Parathyroid adenoma (tissue), 2 donors: ENCODE measurements around the gene GPRIN3.

Source experiments
- H2AFZ ChIP-seq: fragments of 300-600 bp; sonication (generic); one replicate; pipeline ENCODE4 v1.7.0; 2017; ENCODE audit warnings: antibody characterized with exemption, mild to moderate bottlenecking
- H3K27ac ChIP-seq: fragments of 300-600 bp; sonication (generic); one replicate; pipeline ENCODE4 v1.7.0; 2017
- H3K27me3 ChIP-seq: fragments of 300-600 bp; sonication (generic); one replicate; pipeline ENCODE4 v1.7.0; 2017; ENCODE audit warnings: low read length; ENCODE audit not compliant: control insufficient read depth, insufficient read depth
- H3K36me3 ChIP-seq: fragments of 300-600 bp; sonication (generic); one replicate; pipeline ENCODE4 v1.7.0; 2017; ENCODE audit warnings: low read length; ENCODE audit not compliant: control insufficient read depth, insufficient read depth
- H3K4me1 ChIP-seq: fragments of 300-600 bp; sonication (generic); one replicate; pipeline ENCODE4 v1.7.0; 2017; ENCODE audit warnings: control low read depth
- H3K4me2 ChIP-seq: fragments of 300-600 bp; sonication (generic); one replicate; pipeline ENCODE4 v1.7.0; 2017; ENCODE audit warnings: low read length
- H3K4me3 ChIP-seq: fragments of 300-600 bp; sonication (generic); one replicate; pipeline ENCODE4 v1.7.0; 2017; ENCODE audit warnings: low read depth, low read length
- H3K79me2 ChIP-seq: fragments of 300-600 bp; sonication (generic); one replicate; pipeline ENCODE4 v1.7.0; 2017; ENCODE audit warnings: control low read depth
- H3K9ac ChIP-seq: fragments of 300-600 bp; sonication (generic); one replicate; pipeline ENCODE4 v1.7.0; 2017; ENCODE audit warnings: mild to moderate bottlenecking
- H3K9me3 ChIP-seq: fragments of 300-600 bp; sonication (generic); one replicate; pipeline ENCODE4 v1.7.0; 2017; ENCODE audit warnings: low read length; ENCODE audit not compliant: control insufficient read depth
- TF ChIP-seq, protein P1 (sequence below): fragments of 300-600 bp; sonication (generic); IDR thresholded peaks from one replicate; pipeline ENCODE4 v1.7.0; 2017; ENCODE audit warnings: antibody characterized with exemption, mild to moderate bottlenecking
- donor health status: primary hyperparathyroidism.

Gene GPRIN3

DNA sequence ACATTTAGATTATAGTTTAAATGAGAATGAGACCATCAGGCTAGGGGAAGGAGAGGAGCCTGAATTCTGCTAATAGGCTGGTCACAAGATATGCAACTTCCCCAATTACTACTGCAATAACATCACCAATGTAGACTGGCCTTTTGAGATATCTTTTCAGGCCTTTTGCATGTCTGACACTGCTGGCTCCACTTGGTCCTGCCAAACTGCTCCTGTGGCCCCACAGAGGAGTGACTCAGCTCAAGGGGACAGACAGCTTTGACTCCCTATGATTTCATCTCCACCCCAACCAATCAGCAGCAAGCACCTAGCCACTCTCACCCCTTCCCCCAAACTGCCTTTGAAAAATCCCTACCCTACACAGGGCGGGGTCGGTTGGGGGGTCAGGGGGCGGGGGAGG lies 22.8 kb downstream of the GPRIN3 start:
- Histone ChIP-seq H3K36me3 (no peaks in the 10 kb centered on the region), H3K9me3 (no peaks in the 10 kb centered on the region), H3K79me2 (no peaks in the 10 kb centered on the region), H3K4me3 (no peak overlapping the region), H2AFZ (no peak overlapping the region), H3K9ac (no peak overlapping the region), H3K4me1 (no peaks in the 10 kb centered on the region), H3K27me3 (no peaks in the 10 kb centered on the region), H3K27ac (no peak overlapping the region), H3K4me2 (no peak overlapping the region)
- TF ChIP-seq, protein P1, sequence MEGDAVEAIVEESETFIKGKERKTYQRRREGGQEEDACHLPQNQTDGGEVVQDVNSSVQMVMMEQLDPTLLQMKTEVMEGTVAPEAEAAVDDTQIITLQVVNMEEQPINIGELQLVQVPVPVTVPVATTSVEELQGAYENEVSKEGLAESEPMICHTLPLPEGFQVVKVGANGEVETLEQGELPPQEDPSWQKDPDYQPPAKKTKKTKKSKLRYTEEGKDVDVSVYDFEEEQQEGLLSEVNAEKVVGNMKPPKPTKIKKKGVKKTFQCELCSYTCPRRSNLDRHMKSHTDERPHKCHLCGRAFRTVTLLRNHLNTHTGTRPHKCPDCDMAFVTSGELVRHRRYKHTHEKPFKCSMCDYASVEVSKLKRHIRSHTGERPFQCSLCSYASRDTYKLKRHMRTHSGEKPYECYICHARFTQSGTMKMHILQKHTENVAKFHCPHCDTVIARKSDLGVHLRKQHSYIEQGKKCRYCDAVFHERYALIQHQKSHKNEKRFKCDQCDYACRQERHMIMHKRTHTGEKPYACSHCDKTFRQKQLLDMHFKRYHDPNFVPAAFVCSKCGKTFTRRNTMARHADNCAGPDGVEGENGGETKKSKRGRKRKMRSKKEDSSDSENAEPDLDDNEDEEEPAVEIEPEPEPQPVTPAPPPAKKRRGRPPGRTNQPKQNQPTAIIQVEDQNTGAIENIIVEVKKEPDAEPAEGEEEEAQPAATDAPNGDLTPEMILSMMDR: no peak

DNA sequence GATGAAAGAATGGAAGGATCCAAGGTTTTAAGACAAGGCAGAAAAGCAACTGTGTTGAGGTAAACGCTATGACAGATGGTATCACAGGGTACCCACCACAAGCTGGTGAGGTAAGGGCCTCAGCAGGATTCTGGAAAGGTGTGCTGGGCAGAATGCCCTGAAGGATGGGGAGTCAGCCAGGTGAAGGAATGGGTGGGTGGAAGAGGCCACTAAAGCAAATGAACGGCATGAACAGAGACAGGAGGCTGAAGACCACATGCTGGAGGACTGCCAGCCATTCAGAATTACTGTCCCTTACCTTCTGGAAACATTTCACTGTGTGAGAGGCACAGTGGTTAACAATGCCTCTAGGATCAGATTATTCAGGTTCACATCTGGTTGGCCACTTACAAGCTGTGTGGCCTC lies 23.6 kb downstream of the GPRIN3 start:
- TF ChIP-seq, protein P1: no peak
- H3K4me2 ChIP-seq: no peak overlapping the region
- H3K79me2 ChIP-seq: no peaks in the 10 kb centered on the region
- no peaks in the 10 kb centered on the region for H3K36me3 ChIP-seq
- H3K27me3 ChIP-seq: no peaks in the 10 kb centered on the region
- H3K27ac ChIP-seq: no peak overlapping the region
- H3K9ac ChIP-seq: no peak overlapping the region
- H3K4me3 ChIP-seq: no peak overlapping the region
- H2AFZ ChIP-seq: no peak overlapping the region
- H3K4me1 ChIP-seq: no peaks in the 10 kb centered on the region
- H3K9me3 ChIP-seq: no peaks in the 10 kb centered on the region

DNA sequence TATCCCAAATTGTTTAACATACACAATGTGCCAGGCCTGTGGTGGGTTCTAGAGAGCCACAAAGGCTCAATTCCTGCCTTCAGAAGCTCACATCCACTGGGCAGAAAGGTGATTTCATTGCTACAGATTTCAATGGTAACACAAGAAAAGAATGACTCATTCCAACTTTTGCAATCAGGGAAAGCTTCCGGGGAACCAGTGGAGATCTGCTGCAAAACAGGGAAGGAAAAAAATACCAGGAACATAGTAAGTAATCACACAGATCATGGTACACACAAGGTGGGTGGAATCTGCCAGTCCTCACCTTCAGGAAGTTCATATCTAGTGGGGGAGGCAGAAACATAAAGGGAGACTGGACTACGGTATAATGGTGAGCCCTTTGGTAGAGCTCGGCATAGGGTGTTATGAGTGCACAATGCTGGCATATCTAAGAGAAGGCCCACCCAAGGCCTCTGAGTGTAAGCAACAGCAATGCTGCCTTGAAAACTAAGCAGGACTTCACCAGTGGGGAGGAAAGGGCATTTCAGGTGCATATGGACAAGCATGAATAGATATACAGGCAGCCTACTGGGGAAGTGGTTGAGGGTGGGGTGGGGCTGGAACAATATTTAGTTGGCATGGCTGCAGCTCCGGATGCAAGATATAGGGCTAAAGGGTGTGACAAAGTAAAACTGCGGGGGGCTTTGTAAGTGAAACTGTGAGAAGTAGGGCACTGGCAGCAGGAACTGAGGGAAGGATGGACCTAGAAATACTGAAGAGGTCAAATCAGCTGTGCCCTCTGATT lies 24.2 kb downstream of the GPRIN3 start:
- Histone ChIP-seq H2AFZ (no peak overlapping the region), H3K27ac (no peak overlapping the region), H3K4me3 (no peak overlapping the region), H3K36me3 (no peaks in the 10 kb centered on the region), H3K27me3 (no peaks in the 10 kb centered on the region), H3K9ac (no peak overlapping the region), H3K4me1 (no peaks in the 10 kb centered on the region), H3K79me2 (no peaks in the 10 kb centered on the region), H3K4me2 (no peak overlapping the region), H3K9me3 (no peaks in the 10 kb centered on the region)
- TF ChIP-seq, protein P1: no peak

DNA sequence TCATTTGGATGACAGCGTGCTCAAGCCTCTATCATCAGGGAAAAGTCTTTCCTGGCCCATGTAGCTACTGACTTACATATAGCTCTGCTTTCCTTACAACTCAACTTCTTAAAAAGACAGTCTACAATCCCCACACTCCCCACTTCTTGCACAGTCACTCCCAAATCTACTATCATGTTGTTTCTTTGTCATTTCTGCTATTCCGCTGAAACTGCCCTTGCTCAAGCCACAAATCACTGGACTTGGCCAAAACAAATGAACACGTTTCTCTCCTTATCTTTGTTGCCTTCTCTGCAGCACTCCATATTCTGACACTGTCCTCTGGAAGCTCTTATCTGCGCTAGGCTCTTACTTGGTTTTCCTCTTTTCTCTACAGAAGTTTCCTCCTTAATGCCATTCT lies 28.2 kb downstream of the GPRIN3 start:
- no peaks in the 10 kb centered on the region for H3K9me3 ChIP-seq
- H3K4me1 ChIP-seq: no peaks in the 10 kb centered on the region
- no peaks in the 10 kb centered on the region for H3K36me3 ChIP-seq
- TF ChIP-seq, protein P1: no peak
- no peaks in the 10 kb centered on the region for H3K79me2 ChIP-seq
- no peak overlapping the region for H3K4me3 ChIP-seq
- no peak overlapping the region for H2AFZ ChIP-seq
- no peak overlapping the region for H3K4me2 ChIP-seq
- no peak overlapping the region for H3K27ac ChIP-seq
- no peak overlapping the region for H3K9ac ChIP-seq
- H3K27me3 ChIP-seq: no peaks in the 10 kb centered on the region

DNA sequence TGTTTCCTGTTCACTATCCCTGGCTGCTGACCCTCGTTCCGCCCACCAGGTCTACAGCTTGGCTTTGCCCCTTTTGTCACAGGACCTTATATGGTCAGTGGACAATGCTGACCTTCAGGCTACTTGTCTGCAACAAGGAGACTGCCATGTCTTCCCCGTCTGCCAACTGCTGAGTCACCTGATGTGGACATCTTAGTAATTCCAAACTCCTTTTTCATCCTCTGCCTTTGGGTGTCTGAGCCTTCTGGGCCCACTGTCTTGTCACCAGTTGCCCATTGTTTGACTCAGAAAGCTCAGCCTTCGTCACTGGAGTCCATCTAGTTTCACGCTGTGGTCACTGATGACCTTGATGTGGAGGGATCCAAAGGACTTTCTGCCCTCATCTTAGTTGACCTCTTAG lies 30.2 kb downstream of the GPRIN3 start:
- Histone ChIP-seq H3K4me2 (no peak overlapping the region), H3K27me3 (no peaks in the 10 kb centered on the region), H3K9ac (no peak overlapping the region), H3K27ac (no peak overlapping the region), H3K79me2 (no peaks in the 10 kb centered on the region), H3K4me3 (no peak overlapping the region), H2AFZ (no peak overlapping the region), H3K36me3 (no peaks in the 10 kb centered on the region), H3K9me3 (no peaks in the 10 kb centered on the region), H3K4me1 (no peaks in the 10 kb centered on the region)
- TF ChIP-seq, protein P1: no peak
